Measurements from ENCODE around the gene PTTG1IP.
A peak's percentile ranks its signal among the peaks of the same experiment; 100 is the strongest.

PTTG1IP gene

DNA sequence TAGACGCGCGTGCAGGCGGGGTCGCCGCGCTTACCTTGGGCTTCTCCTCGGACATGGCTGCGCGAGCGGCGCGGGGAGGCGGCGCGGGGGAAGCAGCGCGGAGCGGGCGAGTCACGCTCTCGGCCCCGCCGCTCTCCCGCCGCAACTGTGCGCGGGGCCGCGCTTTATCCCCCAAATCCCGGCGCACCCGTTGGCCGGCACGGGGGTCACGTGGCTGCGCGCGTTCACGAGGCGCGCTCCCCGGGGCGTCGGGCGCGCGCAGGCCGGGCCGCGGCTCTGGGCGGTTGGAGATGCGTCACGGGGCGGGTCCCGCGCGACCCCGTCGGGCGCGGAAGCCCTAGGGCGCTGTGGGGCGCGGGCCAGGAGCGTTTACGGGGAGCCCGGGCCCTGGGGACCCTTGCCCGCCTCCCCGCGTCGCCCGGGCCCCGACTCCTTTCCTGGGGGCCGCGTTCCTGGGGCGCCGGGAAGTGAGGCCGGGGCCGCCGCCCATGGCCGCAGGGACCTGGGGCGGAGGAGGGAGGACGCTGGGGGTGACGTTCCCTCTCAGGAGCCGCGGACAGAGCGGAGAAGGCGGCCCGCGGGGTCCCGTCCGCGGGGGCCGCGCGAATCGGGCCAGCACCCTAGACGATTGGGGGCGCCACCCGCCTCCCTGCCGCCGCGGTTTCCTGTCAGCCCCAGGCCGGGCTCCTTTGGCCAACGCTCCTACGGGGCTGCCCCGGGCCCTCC is 55.4 kb downstream of the PTTG1IP start, which contains the start of gene SUMO3:
TSS of gene SUMO3 (minus strand) at position 149 of the 726 bp plus-strand sequence. CDS start at position 55, 94 bp downstream.
- DNase-seq: peak; percentile 87

DNA sequence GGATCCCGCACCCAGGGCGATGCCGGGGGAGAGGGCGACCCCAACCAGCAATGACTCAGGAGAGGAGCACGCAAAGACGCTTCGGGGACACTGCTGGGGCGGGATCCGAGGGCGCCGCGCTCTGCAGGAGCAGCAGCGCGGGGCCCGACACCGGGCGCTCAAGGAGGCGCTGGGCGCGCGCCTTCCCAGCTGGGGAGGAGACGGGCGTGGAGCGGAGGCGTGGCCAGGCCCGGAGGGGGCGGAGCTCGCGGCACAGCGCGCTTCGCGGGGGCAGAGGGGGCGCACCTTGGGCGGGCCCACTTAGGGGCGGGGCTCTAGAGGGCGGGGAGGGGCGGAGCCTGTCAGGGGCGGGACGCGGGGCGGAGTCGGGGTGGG is 56.0 kb downstream of the PTTG1IP start:
- peak; percentile 96 for DNase-seq

- no peak for DNase-seq
Observed at GRCh38 chr21:44816761-44817505, 56.6 kb downstream of the PTTG1IP start.

GRCh38 chr21:44815852-44816628 is 57.5 kb downstream of the PTTG1IP start:
- no peak for DNase-seq

DNA sequence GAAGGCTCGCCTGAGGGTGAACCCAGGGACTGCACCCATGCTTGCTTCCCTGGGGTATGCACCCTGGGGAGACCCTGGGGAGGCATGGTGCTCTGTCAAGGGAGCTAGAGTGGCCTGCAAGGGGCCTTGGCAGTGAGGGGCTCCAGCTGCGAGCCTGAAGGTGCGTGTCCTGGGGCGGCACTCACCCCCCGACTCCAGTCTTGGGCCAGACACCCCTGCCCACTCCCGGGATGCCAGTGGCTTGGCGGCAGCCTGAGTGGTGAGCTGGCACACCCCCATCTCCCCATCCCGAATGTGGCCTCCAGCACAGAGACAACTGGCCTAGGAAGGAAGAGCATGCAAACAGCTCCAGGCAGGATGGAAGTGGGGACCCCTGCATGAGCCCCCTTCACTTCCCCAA is 58.3 kb downstream of the PTTG1IP start:
- DNase-seq: no peak

- DNase-seq: no peak
Observed at GRCh38 chr21:44814498-44815023, 58.9 kb downstream of the PTTG1IP start.

GRCh38 chr21:44813727-44814126 is 59.8 kb downstream of the PTTG1IP start:
- DNase-seq: no peak

GRCh38 chr21:44813149-44813548 is 60.3 kb downstream of the PTTG1IP start:
- DNase-seq: no peak

DNA sequence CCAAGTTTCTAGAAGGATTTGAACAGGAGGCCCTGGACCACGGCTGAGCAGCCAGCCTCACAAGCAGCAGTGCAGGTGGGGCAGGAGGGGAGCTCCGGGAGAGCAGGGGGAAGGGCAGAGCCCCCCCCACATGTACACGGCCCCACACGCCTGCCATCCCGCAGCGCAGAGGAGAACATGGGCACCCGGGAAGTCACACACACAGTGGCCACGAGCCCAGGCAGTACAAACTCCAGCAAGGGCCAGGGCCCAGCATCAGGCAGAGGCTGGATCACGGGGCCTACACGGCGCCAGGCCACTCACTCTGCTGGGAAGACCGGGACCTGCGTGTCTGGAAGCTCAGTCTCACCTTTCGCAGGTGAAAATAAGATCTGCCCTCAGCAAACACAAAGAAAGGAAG is 60.9 kb downstream of the PTTG1IP start:
- DNase-seq: no peak

DNA sequence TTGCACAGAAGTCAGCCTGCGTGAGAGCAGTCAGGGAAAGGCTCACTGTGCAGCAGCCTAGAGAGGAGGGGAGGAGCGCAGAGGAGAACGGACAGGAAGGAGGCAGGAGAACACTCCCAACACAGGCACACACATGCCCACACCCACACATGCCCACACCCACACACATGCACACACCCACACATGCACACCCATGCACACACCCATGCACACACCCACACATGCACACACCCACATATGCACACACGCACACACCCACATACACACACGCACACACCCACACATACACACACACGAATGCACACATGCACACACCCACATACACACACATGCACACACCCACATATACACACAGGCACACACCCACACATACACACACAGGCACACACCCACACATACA is 62.7 kb downstream of the PTTG1IP start:
- DNase-seq: no peak

GRCh38 chr21:44805859-44806258 is 67.6 kb downstream of the PTTG1IP start:
- no peak for DNase-seq

DNA sequence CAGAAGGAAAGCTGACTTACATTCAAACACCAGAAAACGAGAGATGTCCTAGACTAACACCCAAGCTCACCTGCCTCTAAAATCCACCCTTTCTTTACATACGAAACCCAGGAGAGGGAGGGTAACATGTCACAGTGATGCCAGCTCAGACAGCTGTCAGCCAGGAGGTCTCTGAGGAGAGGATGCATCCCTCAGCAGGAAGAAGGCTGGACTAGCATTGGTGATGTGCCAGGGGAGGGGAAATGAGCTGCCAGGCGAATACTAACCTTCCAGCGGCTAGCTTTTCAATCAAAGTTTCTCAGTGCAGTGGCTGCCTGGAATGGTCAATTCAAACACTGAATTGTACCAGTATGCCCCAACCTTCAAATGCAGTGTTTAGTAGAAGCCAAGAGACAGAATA is 68.3 kb downstream of the PTTG1IP start:
- DNase-seq: no peak

DNA sequence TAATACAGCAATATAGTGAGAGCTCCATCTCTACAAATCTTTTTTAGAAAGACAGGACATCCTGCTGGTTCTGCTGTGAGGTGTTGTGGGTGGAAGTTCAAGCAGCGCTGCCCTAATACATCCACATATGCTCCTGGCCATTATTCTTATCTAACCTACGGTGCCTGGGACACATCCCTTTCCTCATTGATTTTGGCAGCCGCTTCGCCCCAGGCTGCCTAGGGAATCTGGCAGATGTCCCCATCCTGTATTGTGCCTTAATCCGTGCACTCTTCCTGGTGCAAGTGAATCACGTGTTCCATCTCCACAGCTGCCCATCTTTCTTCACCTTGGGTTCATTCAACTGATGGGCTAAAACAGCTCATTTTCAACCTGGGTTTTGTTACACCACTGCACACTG is 68.7 kb downstream of the PTTG1IP start:
- no peak for DNase-seq

DNA sequence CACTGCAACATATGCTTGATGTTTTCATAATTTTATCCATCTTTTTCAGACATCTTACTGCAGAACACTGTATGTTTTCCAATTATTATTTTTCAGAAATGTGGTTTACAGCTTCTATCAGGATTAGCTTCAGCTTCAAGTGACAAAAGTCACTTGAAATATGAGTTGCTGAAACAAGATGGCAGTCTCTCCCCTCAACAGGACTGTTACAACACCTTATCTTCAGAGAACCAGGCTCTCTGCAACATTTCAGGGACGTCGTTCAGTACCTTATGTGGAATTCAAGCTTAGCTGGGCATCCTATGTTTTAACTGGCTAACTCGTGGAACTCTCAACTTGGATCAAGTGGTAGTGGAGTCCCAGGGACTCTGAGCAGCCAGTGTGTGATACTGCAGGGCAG is 69.8 kb downstream of the PTTG1IP start:
- no peak for DNase-seq

- no peak for DNase-seq
Observed at GRCh38 chr21:44802396-44803153, 70.9 kb downstream of the PTTG1IP start.

- DNase-seq: peak; percentile 89
Observed at GRCh38 chr21:44801468-44802395, 71.8 kb downstream of the PTTG1IP start, which contains the start of gene UBE2G2. UBE2G2 (minus strand) TSS chr21:44801820; CDS start chr21:44801748, 72 bp downstream.

- DNase-seq: no peak
Observed at GRCh38 chr21:44800971-44801467, 72.5 kb downstream of the PTTG1IP start.

- peak; percentile 42 for DNase-seq
Observed at GRCh38 chr21:44800103-44800502, 73.4 kb downstream of the PTTG1IP start.

DNA sequence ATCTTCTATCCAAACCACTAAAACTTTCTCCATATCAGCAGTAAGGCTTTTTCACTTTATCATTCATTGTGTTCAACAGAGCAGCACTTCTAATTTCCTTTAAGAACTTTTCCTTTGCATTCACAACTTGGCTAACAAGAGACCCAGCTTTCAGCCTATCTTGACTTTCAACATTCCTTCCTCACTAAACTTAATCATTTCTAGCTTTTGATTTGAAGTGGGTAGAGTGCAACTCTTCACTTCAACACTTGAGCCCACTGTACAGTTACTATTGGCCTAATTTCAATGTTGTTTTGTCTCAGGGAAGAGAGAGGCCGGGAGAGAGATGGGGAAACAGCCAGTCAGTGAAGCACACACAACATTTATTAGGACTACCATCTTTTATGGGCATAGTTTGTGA is 73.8 kb downstream of the PTTG1IP start:
- DNase-seq: no peak
